Common myeloid progenitor, CD34-positive (primary cell): ENCODE results near the gene RSL24D1.

ENCODE experiments used
- CTCF ChIA-PET: fragments of 350-600 bp; sonication (Branson Sonifier 250); formaldehyde crosslinking; loops from one replicate; lab custom pipeline; 2021; ENCODE audit warnings: antibody characterized with exemption; lab: Charles Lee
- POLR2A ChIA-PET: fragments of 350-600 bp; sonication (Branson Sonifier 250); formaldehyde crosslinking; loops from one replicate; lab custom pipeline; 2021; ENCODE audit warnings: antibody characterized with exemption; lab: Charles Lee
- DNase-seq, 3 donors: peaks; one replicate each; pipeline versions ENCODE4 v3.0.0 to v3.0.0-alpha.2; 2013
- H3K27ac ChIP-seq, 2 experiments: 1 replicate in 1 of 2; 2 replicates in 1 of 2; pipeline ENCODE4 v1.7.0; 2013; ENCODE audit warnings: inconsistent platforms in 2 of 2, low read length in 2 of 2, mild to moderate bottlenecking in 2 of 2, low read depth in 1 of 2, moderate library complexity in 1 of 2; ENCODE audit not compliant: severe bottlenecking in 2 of 2, insufficient read depth in 1 of 2, poor library complexity in 1 of 2
- H3K27me3 ChIP-seq, 5 experiments: replicated peaks in 2 of 5; 1 replicate in 3 of 5; 2 replicates in 2 of 5; pipeline versions ENCODE4 v1.6.1 to v1.7.0; 2013; ENCODE audit warnings: low read length in 4 of 5, mild to moderate bottlenecking in 2 of 5, moderate library complexity in 2 of 5, inconsistent platforms in 1 of 5; ENCODE audit not compliant: insufficient read depth in 5 of 5, control insufficient read depth in 4 of 5
- H3K36me3 ChIP-seq, 4 experiments: 1 replicate in 2 of 4; 2 replicates in 2 of 4; pipeline versions ENCODE4 v1.6.1 to v1.7.0; 2013; ENCODE audit warnings: low read length in 3 of 4, control low read depth in 1 of 4, mild to moderate bottlenecking in 1 of 4; ENCODE audit not compliant: control insufficient read depth in 4 of 4, insufficient read depth in 4 of 4
- H3K4me1 ChIP-seq, 4 experiments: 1 replicate in 3 of 4; 2 replicates in 1 of 4; pipeline versions ENCODE4 v1.6.1 to v1.7.1; 2013; ENCODE audit warnings: low read length in 3 of 4, mild to moderate bottlenecking in 3 of 4, control low read depth in 1 of 4, inconsistent platforms in 1 of 4, moderate library complexity in 1 of 4; ENCODE audit not compliant: control insufficient read depth in 4 of 4, insufficient read depth in 4 of 4; ENCODE audit errors: control extremely low read depth in 1 of 4
- H3K4me3 ChIP-seq, 7 experiments: 1 replicate in 4 of 7; 2 replicates in 3 of 7; pipeline versions ENCODE4 v1.5.1 to v1.7.0; 2013; ENCODE audit warnings: mild to moderate bottlenecking in 7 of 7, low read length in 6 of 7, moderate library complexity in 6 of 7, inconsistent platforms in 2 of 7, low read depth in 2 of 7, control low read depth in 1 of 7; ENCODE audit not compliant: insufficient read depth in 4 of 7, control insufficient read depth in 1 of 7; ENCODE audit errors: extremely low read depth in 1 of 7
- H3K9me3 ChIP-seq, 5 experiments: 1 replicate in 4 of 5; 2 replicates in 1 of 5; pipeline versions ENCODE4 v1.6.1 to v1.7.1; 2013; ENCODE audit warnings: low read length in 4 of 5, mild to moderate bottlenecking in 2 of 5, inconsistent platforms in 1 of 5, low read depth in 1 of 5, moderate library complexity in 1 of 5; ENCODE audit not compliant: control insufficient read depth in 4 of 5, insufficient read depth in 2 of 5; ENCODE audit errors: control extremely low read depth in 1 of 5
- WGBS: methylation state at CpG from one replicate; pipeline ENCODE4 v1.1.5; 2013; ENCODE audit not compliant: insufficient coverage; 5-methylcytosine and 5-hydroxymethylcytosine counted together

The RSL24D1 gene

GRCh38 chr15:55230953-55231352, 34.2 kb upstream of the RSL24D1 start:
- H3K9me3 ChIP-seq = no peaks in the 10 kb centered on the region
- no peaks in the 10 kb centered on the region for H3K27me3 ChIP-seq
- peaks cover 0 to 8% (median 3%) of the 10 kb centered on the region in 4 experiments for H3K4me1 ChIP-seq
- H3K36me3 ChIP-seq = peaks cover 0 to 33% (median 15%) of the 10 kb centered on the region in 4 experiments
- ChIA-PET CTCF (interaction anchor here (1.1 to 1.8 kb wide), 3 partner anchors 10 to 22 kb away, joined by 3 to 5 read pairs (median 4); no protein-coding TSS in a partner anchor), POLR2A (no interaction called here)
- DNase-seq = no peak
- no peak overlapping the region for H3K27ac ChIP-seq
- no peak overlapping the region for H3K4me3 ChIP-seq
- WGBS = no CpG with 5 or more reads among the region's 1 CpG

- peaks cover 2 to 12% (median 5%) of the 10 kb centered on the region in 4 experiments for H3K4me1 ChIP-seq
- POLR2A ChIA-PET = no interaction called here
- H3K36me3 ChIP-seq = peaks cover under 1 to 33% (median 16%) of the 10 kb centered on the region in 4 experiments
- DNase-seq = no peak
- H3K27me3 ChIP-seq = no peaks in the 10 kb centered on the region
- CTCF ChIA-PET = interaction anchor here (1.8 kb wide), 1 partner anchor 61 kb away, joined by 4 read pairs; no protein-coding TSS in a partner anchor
- no peaks in the 10 kb centered on the region for H3K9me3 ChIP-seq
- H3K4me3 ChIP-seq = no peak overlapping the region
- no peak overlapping the region for H3K27ac ChIP-seq
- WGBS = 66% methylated on average over 2 of the region's 3 CpGs
Observed at GRCh38 chr15:55230051-55230670, 33.4 kb upstream of the RSL24D1 start.

GRCh38 chr15:55226127-55226526, 29.4 kb upstream of the RSL24D1 start:
- no peak for DNase-seq
- ChIA-PET CTCF (no interaction called here), POLR2A (interaction anchor here (0.7 kb wide), 1 partner anchor 18 kb away, joined by 3 read pairs; no protein-coding TSS in a partner anchor)
- Histone ChIP-seq H3K36me3 (peaks cover 4 to 31% (median 13%) of the 10 kb centered on the region in 4 experiments), H3K27me3 (no peaks in the 10 kb centered on the region), H3K4me1 (peaks cover 29 to 51% (median 37%) of the 10 kb centered on the region in 4 experiments), H3K9me3 (no peaks in the 10 kb centered on the region), H3K27ac (no peak overlapping the region), H3K4me3 (no peak overlapping the region)
- WGBS = 86% methylated on average over 1 of the region's 2 CpGs

- no peaks in the 10 kb centered on the region for H3K27me3 ChIP-seq
- no peak overlapping the region for H3K4me3 ChIP-seq
- ChIA-PET POLR2A (no interaction called here), CTCF (interaction anchor here (0.8 kb wide), 1 partner anchor 214 kb away, joined by 3 read pairs; no protein-coding TSS in a partner anchor)
- no peaks in the 10 kb centered on the region for H3K9me3 ChIP-seq
- H3K27ac ChIP-seq = no peak overlapping the region
- DNase-seq = peak in 2 of 3 donors; percentile 49 to 56
- peaks cover 4 to 23% (median 13%) of the 10 kb centered on the region in 4 experiments for H3K36me3 ChIP-seq
- peaks cover 34 to 56% (median 40%) of the 10 kb centered on the region in 4 experiments for H3K4me1 ChIP-seq
Observed at GRCh38 chr15:55224892-55225291, 28.2 kb upstream of the RSL24D1 start.

GRCh38 chr15:55222588-55222987, 25.8 kb upstream of the RSL24D1 start:
- Histone ChIP-seq H3K36me3 (peaks cover 0 to 21% (median 5%) of the 10 kb centered on the region in 4 experiments), H3K27me3 (no peaks in the 10 kb centered on the region), H3K27ac (no peak overlapping the region), H3K4me1 (peaks cover 34 to 72% (median 42%) of the 10 kb centered on the region in 4 experiments), H3K9me3 (no peaks in the 10 kb centered on the region), H3K4me3 (peak overlapping the region in 5 of 7 experiments; percentile 26 to 65 (median 40))
- CTCF ChIA-PET = interaction anchor here (1.9 to 4.8 kb wide), 2 partner anchors 62 to 212 kb away, joined by 7 to 17 read pairs; no protein-coding TSS in a partner anchor
- peak; percentile 79 to 94 (median 92) for DNase-seq
- POLR2A ChIA-PET = no interaction called here

GRCh38 chr15:55221090-55222011, 24.6 kb upstream of the RSL24D1 start:
- 36% methylated on average over 6 of the region's 6 CpGs for WGBS
- CTCF ChIA-PET = interaction anchor here (0.6 to 4.8 kb wide), 11 partner anchors 9 to 214 kb away, joined by 3 to 17 read pairs (median 3); partner anchors contain the start of genes PIGB and PIGBOS1
- POLR2A ChIA-PET = no interaction called here
- Histone ChIP-seq H3K4me3 (peak overlapping the region in 2 of 7 experiments; percentile 37 to 46), H3K36me3 (peaks cover 0 to 17% (median 4%) of the 10 kb centered on the region in 4 experiments), H3K9me3 (no peaks in the 10 kb centered on the region), H3K27ac (no peak overlapping the region), H3K4me1 (peaks cover 34 to 72% (median 42%) of the 10 kb centered on the region in 4 experiments), H3K27me3 (no peaks in the 10 kb centered on the region)
- DNase-seq = peak; percentile 51 to 81 (median 77)
